HepG2 (cell line): ENCODE data around the gene PCYT2. TPM values are rescaled to one million over a fixed set of nuclear protein-coding genes. Genes with fewer than 3 reads are reported as not detected.

Experiments
- AKAP8 ChIP-seq: sonication (generic); formaldehyde crosslinking; IDR thresholded peaks from 2 replicates; pipeline ENCODE4 v1.5.1; 2020; ENCODE audit warnings: mild to moderate bottlenecking, missing genetic modification reagents
- ARHGAP35 ChIP-seq: sonication (generic); formaldehyde crosslinking; IDR thresholded peaks from 2 replicates; pipeline ENCODE4 v1.9.0; 2022; ENCODE audit warnings: mild to moderate bottlenecking, inconsistent platforms, moderate library complexity, missing genetic modification reagents, borderline replicate concordance
- CBX2 ChIP-seq, 2 experiments: fragments of 200-600 bp in 1 of 2; sonication (generic); formaldehyde crosslinking in 1 of 2; IDR thresholded peaks; 2 replicates each; pipeline versions ENCODE4 v1.7.0 to v1.8.1; 2018 to 2022; ENCODE audit warnings: low read depth in 2 of 2, low read length in 1 of 2, mild to moderate bottlenecking in 1 of 2, missing genetic modification reagents in 1 of 2
- FOSL1 ChIP-seq: sonication (generic); formaldehyde crosslinking; IDR thresholded peaks from 2 replicates; pipeline ENCODE4 v1.9.0; 2021; ENCODE audit warnings: missing genetic modification reagents, borderline replicate concordance
- FOXC1 ChIP-seq: sonication (generic); formaldehyde crosslinking; IDR thresholded peaks from 2 replicates; pipeline ENCODE4 v1.8.0; 2022; ENCODE audit warnings: mild to moderate bottlenecking, missing genetic modification reagents, borderline replicate concordance
- HNF4A ChIP-seq: sonication (generic); formaldehyde crosslinking; IDR thresholded peaks from 2 replicates; pipeline ENCODE4 v1.4.0; 2020; ENCODE audit warnings: missing genetic modification reagents
- PHF21A ChIP-seq: sonication (generic); formaldehyde crosslinking; IDR thresholded peaks from 2 replicates; pipeline ENCODE4 v1.5.0; 2020; ENCODE audit warnings: mild to moderate bottlenecking, missing genetic modification reagents
- RBAK ChIP-seq: sonication (generic); formaldehyde crosslinking; IDR thresholded peaks from 2 replicates; pipeline ENCODE4 v1.5.1; 2020; ENCODE audit warnings: mild to moderate bottlenecking, missing genetic modification reagents
- SYNCRIP ChIP-seq: fragments of 200-400 bp; formaldehyde crosslinking; IDR thresholded peaks from 2 replicates; pipeline ENCODE4 v1.6.1; 2018; ENCODE audit warnings: mild to moderate bottlenecking, low read depth, low read length; ENCODE audit not compliant: insufficient read depth
- TP53 ChIP-seq: sonication (generic); formaldehyde crosslinking; conservative IDR thresholded peaks from 2 replicates; pipeline ENCODE4 v1.4.0; 2020; ENCODE audit warnings: missing genetic modification reagents
- ZBTB7A ChIP-seq: sonication (generic); formaldehyde crosslinking; IDR thresholded peaks from 2 replicates; pipeline ENCODE4 v1.8.0; 2022; ENCODE audit warnings: mild to moderate bottlenecking, missing genetic modification reagents
- ZNF747 ChIP-seq: sonication (generic); formaldehyde crosslinking; IDR thresholded peaks from 2 replicates; pipeline ENCODE4 v1.8.1; 2023; ENCODE audit warnings: missing genetic modification reagents, mild to moderate bottlenecking, borderline replicate concordance
- ZNF75D ChIP-seq: sonication (generic); formaldehyde crosslinking; IDR thresholded peaks from 2 replicates; pipeline ENCODE4 v1.8.1; 2023; ENCODE audit warnings: missing genetic modification reagents, mild to moderate bottlenecking, borderline replicate concordance
- polyA plus RNA-seq, 8 experiments: library from polyadenylated mRNA; depleted of rRNA in 3 of 8; stranded (reverse) in 7 of 8; unstranded in 1 of 8; fragments of >200 nt; fragmentation: Illumina TruSeq in 4 of 8; extraction: Trizol in 4 of 8; gene quantifications; 2 replicates each; pipeline versions ENCODE4 v1.2.1 to v1.2.3, GENCODE V29; 2011 to 2016; ENCODE audit warnings: low read depth in 4 of 8, missing spikeins in 1 of 8, mixed read lengths in 1 of 8; ENCODE audit not compliant: insufficient read depth in 1 of 8
- total RNA-seq, 5 experiments: library from RNA; depleted of rRNA; stranded (reverse); fragments of >200 nt; fragmentation: Illumina TruSeq; extraction: Trizol; gene quantifications; 2 replicates each; pipeline ENCODE4 v1.2.3, GENCODE V29; 2016; ENCODE audit warnings: low read depth in 1 of 5
- TF ChIP-seq, protein P1 (sequence below): sonication (generic); formaldehyde crosslinking; conservative IDR thresholded peaks from 2 replicates; pipeline ENCODE4 v1.4.0; 2020; ENCODE audit warnings: missing genetic modification reagents
- TF ChIP-seq, protein P2 (sequence below): sonication (generic); formaldehyde crosslinking; IDR thresholded peaks from 2 replicates; pipeline ENCODE4 v1.5.1; 2020; ENCODE audit warnings: missing genetic modification reagents, mild to moderate bottlenecking, borderline replicate concordance
- TF ChIP-seq, protein P3 (sequence below): sonication (generic); formaldehyde crosslinking; IDR thresholded peaks from 2 replicates; pipeline ENCODE4 v1.5.0; 2020; ENCODE audit warnings: mild to moderate bottlenecking, missing genetic modification reagents, moderate library complexity
- TF ChIP-seq, protein P4 (sequence below): sonication (generic); formaldehyde crosslinking; IDR thresholded peaks from 2 replicates; pipeline ENCODE4 v1.4.0; 2020; ENCODE audit warnings: missing genetic modification reagents, borderline replicate concordance

PCYT2 gene
- total and polyA plus RNA-seq, 2 of the 13 experiments (the other 11 are each of a cell fraction or from before 2014, with no cell fraction given) = 147 to 297 TPM

DNA sequence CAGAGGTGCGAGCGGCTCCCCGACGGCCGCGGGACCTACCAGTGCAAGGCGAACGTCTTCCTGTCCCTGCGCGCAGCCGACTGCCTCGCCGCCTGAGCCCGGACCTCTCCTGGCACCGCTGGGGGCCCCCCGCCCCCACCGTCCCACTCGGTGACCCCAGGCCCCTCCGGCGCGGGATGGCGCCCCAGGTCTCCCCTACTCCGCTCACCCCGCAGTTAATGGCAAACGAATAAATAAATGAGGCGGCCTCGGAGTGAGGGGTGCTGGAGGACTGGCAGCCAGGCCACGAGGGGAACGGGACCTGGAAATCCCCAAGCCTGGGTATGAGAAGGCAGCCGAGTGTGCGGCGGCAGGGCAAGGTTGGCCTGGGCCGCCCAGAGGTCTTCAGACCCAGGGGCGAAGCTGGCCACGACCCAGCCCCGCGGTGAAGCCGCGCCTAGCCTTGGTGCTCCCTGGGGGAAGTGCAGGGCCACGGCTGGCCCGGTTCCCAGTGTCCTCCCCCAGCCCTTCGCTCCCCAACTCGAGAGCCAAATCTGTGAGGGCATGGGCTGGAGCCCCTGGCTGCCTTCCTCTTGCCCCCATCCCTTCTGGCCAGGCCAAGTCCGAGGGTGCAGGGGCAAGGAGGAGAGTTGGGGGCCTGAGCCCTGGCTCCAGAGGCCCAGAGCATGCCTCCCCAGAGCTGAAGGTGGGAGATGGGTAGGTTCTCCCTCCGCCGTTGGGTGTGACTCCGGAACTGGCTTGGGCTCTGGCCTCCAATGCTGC, 8.4 kb downstream of the PCYT2 start (continued):
- TF ChIP-seq, protein P1, sequence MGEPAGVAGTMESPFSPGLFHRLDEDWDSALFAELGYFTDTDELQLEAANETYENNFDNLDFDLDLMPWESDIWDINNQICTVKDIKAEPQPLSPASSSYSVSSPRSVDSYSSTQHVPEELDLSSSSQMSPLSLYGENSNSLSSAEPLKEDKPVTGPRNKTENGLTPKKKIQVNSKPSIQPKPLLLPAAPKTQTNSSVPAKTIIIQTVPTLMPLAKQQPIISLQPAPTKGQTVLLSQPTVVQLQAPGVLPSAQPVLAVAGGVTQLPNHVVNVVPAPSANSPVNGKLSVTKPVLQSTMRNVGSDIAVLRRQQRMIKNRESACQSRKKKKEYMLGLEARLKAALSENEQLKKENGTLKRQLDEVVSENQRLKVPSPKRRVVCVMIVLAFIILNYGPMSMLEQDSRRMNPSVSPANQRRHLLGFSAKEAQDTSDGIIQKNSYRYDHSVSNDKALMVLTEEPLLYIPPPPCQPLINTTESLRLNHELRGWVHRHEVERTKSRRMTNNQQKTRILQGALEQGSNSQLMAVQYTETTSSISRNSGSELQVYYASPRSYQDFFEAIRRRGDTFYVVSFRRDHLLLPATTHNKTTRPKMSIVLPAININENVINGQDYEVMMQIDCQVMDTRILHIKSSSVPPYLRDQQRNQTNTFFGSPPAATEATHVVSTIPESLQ (CRISPR knock-in tag) = no peak
- TF ChIP-seq FOXC1 (CRISPR knock-in tag) (no peak), ARHGAP35 (CRISPR knock-in tag) (no peak), ZNF747 (CRISPR knock-in tag) (peak; percentile 32; the same call in 1 of the 2 replicates), CBX2 (IDR thresholded peaks at IDR 0.05; ENCODE audit: low read depth, low read length) (no peak), CBX2 (CRISPR knock-in tag; IDR thresholded peaks at IDR 0.05; ENCODE audit: low read depth) (0 out of 2 replicates have a peak, but pooled peaks have one; percentile 46), RBAK (CRISPR knock-in tag) (no peak), TP53 (0 out of 2 replicates have a peak, but pooled peaks have one; percentile 2), AKAP8 (peak; percentile 97), ZNF75D (CRISPR knock-in tag) (no peak), PHF21A (no peak), ZBTB7A (no peak), FOSL1 (CRISPR knock-in tag) (0 out of 2 replicates have a peak, but pooled peaks have one; percentile 16), SYNCRIP (no peak), HNF4A (CRISPR knock-in tag) (peak; percentile 3; the same call in 1 of the 2 replicates)
- TF ChIP-seq, protein P2, sequence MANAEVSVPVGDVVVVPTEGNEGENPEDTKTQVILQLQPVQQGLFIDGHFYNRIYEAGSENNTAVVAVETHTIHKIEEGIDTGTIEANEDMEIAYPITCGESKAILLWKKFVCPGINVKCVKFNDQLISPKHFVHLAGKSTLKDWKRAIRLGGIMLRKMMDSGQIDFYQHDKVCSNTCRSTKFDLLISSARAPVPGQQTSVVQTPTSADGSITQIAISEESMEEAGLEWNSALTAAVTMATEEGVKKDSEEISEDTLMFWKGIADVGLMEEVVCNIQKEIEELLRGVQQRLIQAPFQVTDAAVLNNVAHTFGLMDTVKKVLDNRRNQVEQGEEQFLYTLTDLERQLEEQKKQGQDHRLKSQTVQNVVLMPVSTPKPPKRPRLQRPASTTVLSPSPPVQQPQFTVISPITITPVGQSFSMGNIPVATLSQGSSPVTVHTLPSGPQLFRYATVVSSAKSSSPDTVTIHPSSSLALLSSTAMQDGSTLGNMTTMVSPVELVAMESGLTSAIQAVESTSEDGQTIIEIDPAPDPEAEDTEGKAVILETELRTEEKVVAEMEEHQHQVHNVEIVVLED (CRISPR knock-in tag) = no peak
- TF ChIP-seq, protein P3, sequence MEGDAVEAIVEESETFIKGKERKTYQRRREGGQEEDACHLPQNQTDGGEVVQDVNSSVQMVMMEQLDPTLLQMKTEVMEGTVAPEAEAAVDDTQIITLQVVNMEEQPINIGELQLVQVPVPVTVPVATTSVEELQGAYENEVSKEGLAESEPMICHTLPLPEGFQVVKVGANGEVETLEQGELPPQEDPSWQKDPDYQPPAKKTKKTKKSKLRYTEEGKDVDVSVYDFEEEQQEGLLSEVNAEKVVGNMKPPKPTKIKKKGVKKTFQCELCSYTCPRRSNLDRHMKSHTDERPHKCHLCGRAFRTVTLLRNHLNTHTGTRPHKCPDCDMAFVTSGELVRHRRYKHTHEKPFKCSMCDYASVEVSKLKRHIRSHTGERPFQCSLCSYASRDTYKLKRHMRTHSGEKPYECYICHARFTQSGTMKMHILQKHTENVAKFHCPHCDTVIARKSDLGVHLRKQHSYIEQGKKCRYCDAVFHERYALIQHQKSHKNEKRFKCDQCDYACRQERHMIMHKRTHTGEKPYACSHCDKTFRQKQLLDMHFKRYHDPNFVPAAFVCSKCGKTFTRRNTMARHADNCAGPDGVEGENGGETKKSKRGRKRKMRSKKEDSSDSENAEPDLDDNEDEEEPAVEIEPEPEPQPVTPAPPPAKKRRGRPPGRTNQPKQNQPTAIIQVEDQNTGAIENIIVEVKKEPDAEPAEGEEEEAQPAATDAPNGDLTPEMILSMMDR = no peak
- TF ChIP-seq, protein P4, sequence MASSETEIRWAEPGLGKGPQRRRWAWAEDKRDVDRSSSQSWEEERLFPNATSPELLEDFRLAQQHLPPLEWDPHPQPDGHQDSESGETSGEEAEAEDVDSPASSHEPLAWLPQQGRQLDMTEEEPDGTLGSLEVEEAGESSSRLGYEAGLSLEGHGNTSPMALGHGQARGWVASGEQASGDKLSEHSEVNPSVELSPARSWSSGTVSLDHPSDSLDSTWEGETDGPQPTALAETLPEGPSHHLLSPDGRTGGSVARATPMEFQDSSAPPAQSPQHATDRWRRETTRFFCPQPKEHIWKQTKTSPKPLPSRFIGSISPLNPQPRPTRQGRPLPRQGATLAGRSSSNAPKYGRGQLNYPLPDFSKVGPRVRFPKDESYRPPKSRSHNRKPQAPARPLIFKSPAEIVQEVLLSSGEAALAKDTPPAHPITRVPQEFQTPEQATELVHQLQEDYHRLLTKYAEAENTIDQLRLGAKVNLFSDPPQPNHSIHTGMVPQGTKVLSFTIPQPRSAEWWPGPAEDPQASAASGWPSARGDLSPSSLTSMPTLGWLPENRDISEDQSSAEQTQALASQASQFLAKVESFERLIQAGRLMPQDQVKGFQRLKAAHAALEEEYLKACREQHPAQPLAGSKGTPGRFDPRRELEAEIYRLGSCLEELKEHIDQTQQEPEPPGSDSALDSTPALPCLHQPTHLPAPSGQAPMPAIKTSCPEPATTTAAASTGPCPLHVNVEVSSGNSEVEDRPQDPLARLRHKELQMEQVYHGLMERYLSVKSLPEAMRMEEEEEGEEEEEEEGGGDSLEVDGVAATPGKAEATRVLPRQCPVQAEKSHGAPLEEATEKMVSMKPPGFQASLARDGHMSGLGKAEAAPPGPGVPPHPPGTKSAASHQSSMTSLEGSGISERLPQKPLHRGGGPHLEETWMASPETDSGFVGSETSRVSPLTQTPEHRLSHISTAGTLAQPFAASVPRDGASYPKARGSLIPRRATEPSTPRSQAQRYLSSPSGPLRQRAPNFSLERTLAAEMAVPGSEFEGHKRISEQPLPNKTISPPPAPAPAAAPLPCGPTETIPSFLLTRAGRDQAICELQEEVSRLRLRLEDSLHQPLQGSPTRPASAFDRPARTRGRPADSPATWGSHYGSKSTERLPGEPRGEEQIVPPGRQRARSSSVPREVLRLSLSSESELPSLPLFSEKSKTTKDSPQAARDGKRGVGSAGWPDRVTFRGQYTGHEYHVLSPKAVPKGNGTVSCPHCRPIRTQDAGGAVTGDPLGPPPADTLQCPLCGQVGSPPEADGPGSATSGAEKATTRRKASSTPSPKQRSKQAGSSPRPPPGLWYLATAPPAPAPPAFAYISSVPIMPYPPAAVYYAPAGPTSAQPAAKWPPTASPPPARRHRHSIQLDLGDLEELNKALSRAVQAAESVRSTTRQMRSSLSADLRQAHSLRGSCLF = no peak
